ENCODE measurements around the gene SP3. TPM values are rescaled to one million over a fixed set of nuclear protein-coding genes. Genes with fewer than 3 reads are reported as not detected.

Gene SP3
- total RNA-seq, 2 donors from 2014 or later, result 145 to 166 TPM

GRCh38 chr2:174003720-174004695, 38.8 kb upstream of the SP3 start:
- no peak overlapping the region for H3K27ac ChIP-seq
- 86% methylated on average over 13 of the region's 13 CpGs for WGBS
- intact Hi-C loops (cut with DNase I), result no loop called here

GRCh38 chr2:174002679-174003078, 37.5 kb upstream of the SP3 start:
- H3K27me3 ChIP-seq (replicated peaks; ENCODE audit: insufficient read depth), result no peaks in the 10 kb centered on the region
- H3K27ac ChIP-seq, result no peak overlapping the region
- TF ChIP-seq CTCF (IDR thresholded peaks at IDR 0.05), result no peak
- no peak for TF ChIP-seq POLR2AphosphoS5 (IDR thresholded peaks at IDR 0.05)
- no peak for TF ChIP-seq POLR2A (IDR thresholded peaks at IDR 0.05)
- intact Hi-C loops (cut with DNase I), result no loop called here
- H3K9me3 ChIP-seq, result no peaks in the 10 kb centered on the region
- 98% methylated on average over 5 of the region's 5 CpGs for WGBS
- H3K4me1 ChIP-seq (replicated peaks), result peaks cover 8% of the 10 kb centered on the region
- no peak for DNase-seq (ENCODE audit: low spot score)
- no peak overlapping the region for H3K4me3 ChIP-seq
- H3K36me3 ChIP-seq, result no peaks in the 10 kb centered on the region

More at GRCh38 chr2:174003720-174004695, 38.8 kb upstream of the SP3 start:
- Histone ChIP-seq H3K4me3 (no peak overlapping the region), H3K27me3 (replicated peaks; ENCODE audit: insufficient read depth) (no peaks in the 10 kb centered on the region), H3K9me3 (no peaks in the 10 kb centered on the region), H3K36me3 (no peaks in the 10 kb centered on the region), H3K4me1 (replicated peaks) (no peaks in the 10 kb centered on the region)
- no peak for DNase-seq (ENCODE audit: low spot score)
- TF ChIP-seq POLR2AphosphoS5 (IDR thresholded peaks at IDR 0.05), result no peak
- no peak for TF ChIP-seq POLR2A (IDR thresholded peaks at IDR 0.05)
- no peak for TF ChIP-seq CTCF (IDR thresholded peaks at IDR 0.05)

- H3K27me3 ChIP-seq (replicated peaks; ENCODE audit: insufficient read depth), result no peaks in the 10 kb centered on the region
- intact Hi-C loops (cut with DNase I), result no loop called here
- 48% methylated on average over 2 of the region's 2 CpGs for WGBS
- no peaks in the 10 kb centered on the region for H3K36me3 ChIP-seq
- DNase-seq (ENCODE audit: low spot score), result no peak
- H3K4me3 ChIP-seq, result no peak overlapping the region
- TF ChIP-seq POLR2A (IDR thresholded peaks at IDR 0.05) (no peak), POLR2AphosphoS5 (IDR thresholded peaks at IDR 0.05) (no peak), CTCF (IDR thresholded peaks at IDR 0.05) (no peak)
- H3K27ac ChIP-seq, result no peak overlapping the region
- peaks cover 12% of the 10 kb centered on the region for H3K4me1 ChIP-seq (replicated peaks)
- no peaks in the 10 kb centered on the region for H3K9me3 ChIP-seq
Measured at GRCh38 chr2:174001107-174001506, 35.9 kb upstream of the SP3 start.

GRCh38 chr2:173999724-174000123, 34.6 kb upstream of the SP3 start:
- H3K4me1 ChIP-seq (replicated peaks), result peaks cover 12% of the 10 kb centered on the region
- WGBS, result 91% methylated on average over 2 of the region's 2 CpGs
- intact Hi-C loops (cut with DNase I), result no loop called here
- no peak overlapping the region for H3K27ac ChIP-seq
- DNase-seq (ENCODE audit: low spot score), result no peak
- H3K4me3 ChIP-seq, result no peak overlapping the region
- H3K27me3 ChIP-seq (replicated peaks; ENCODE audit: insufficient read depth), result no peaks in the 10 kb centered on the region
- no peaks in the 10 kb centered on the region for H3K36me3 ChIP-seq
- TF ChIP-seq CTCF (IDR thresholded peaks at IDR 0.05) (no peak), POLR2A (IDR thresholded peaks at IDR 0.05) (no peak), POLR2AphosphoS5 (IDR thresholded peaks at IDR 0.05) (no peak)
- no peaks in the 10 kb centered on the region for H3K9me3 ChIP-seq

GRCh38 chr2:173999272-173999671, 34.1 kb upstream of the SP3 start:
- Histone ChIP-seq H3K36me3 (no peaks in the 10 kb centered on the region), H3K4me3 (no peak overlapping the region), H3K9me3 (no peaks in the 10 kb centered on the region), H3K4me1 (replicated peaks) (peaks cover 12% of the 10 kb centered on the region), H3K27me3 (replicated peaks; ENCODE audit: insufficient read depth) (no peaks in the 10 kb centered on the region), H3K27ac (no peak overlapping the region)
- 85% methylated on average over 6 of the region's 6 CpGs for WGBS
- no peak for DNase-seq (ENCODE audit: low spot score)
- TF ChIP-seq POLR2A (IDR thresholded peaks at IDR 0.05) (no peak), CTCF (IDR thresholded peaks at IDR 0.05) (no peak), POLR2AphosphoS5 (IDR thresholded peaks at IDR 0.05) (no peak)
- intact Hi-C loops (cut with DNase I), result no loop called here

Data from prostate gland (tissue), 2 donors.